Measurements from ENCODE around the gene ITPR1.

GRCh38 chr3:4766716-4767499, 273.8 kb downstream of the ITPR1 start:
- TF ChIP-seq EP300 (IDR thresholded peaks at IDR 0.05) (no peak), POLR2A (IDR thresholded peaks at IDR 0.05) (no peak), CTCF (IDR thresholded peaks at IDR 0.05) (no peak), POLR2AphosphoS5 (IDR thresholded peaks at IDR 0.05) (no peak)
